Tibial nerve (tissue), 3 donors: ENCODE results near the gene TRIM67.

Experiments used
- POLR2A ChIP-seq, 2 donors: fragments of 450-650 bp; IDR thresholded peaks; one replicate each; pipeline ENCODE4 v1.6.1; 2017; ENCODE audit warnings: antibody characterized with exemption in 2 of 2, mild to moderate bottlenecking in 2 of 2, moderate library complexity in 2 of 2
- TF ChIP-seq, protein P1 (sequence below), 5 experiments: fragments of 200-600 bp in 3 of 5; fragments of 450-650 bp in 2 of 5; sonication (generic) in 3 of 5; IDR thresholded peaks; one replicate each; pipeline ENCODE4 v1.5.1; 2016 to 2019; ENCODE audit warnings: antibody characterized with exemption in 5 of 5, mild to moderate bottlenecking in 3 of 5, moderate library complexity in 2 of 5

DNA sequence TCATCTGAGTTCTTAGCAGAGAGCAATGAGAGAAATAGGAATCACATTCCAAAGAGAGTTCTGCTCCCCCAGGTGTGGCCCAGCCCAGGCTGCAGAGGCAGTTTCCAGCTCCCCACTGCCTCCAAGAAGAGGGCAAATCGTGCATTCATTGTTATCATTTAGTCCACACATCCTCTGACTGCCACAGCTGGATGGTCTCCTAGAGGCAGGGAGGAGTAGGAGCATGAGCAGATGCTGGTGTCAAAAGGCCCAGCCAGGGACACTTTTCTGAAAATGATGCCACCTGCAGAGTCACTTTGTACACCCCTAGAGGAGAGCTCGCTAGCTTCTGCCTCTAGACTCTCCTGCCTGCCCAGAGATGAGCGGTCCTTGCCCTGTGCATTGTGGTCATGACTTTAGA lies 45.6 kb downstream of the TRIM67 start:
- TF ChIP-seq, protein P1, sequence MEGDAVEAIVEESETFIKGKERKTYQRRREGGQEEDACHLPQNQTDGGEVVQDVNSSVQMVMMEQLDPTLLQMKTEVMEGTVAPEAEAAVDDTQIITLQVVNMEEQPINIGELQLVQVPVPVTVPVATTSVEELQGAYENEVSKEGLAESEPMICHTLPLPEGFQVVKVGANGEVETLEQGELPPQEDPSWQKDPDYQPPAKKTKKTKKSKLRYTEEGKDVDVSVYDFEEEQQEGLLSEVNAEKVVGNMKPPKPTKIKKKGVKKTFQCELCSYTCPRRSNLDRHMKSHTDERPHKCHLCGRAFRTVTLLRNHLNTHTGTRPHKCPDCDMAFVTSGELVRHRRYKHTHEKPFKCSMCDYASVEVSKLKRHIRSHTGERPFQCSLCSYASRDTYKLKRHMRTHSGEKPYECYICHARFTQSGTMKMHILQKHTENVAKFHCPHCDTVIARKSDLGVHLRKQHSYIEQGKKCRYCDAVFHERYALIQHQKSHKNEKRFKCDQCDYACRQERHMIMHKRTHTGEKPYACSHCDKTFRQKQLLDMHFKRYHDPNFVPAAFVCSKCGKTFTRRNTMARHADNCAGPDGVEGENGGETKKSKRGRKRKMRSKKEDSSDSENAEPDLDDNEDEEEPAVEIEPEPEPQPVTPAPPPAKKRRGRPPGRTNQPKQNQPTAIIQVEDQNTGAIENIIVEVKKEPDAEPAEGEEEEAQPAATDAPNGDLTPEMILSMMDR (IDR thresholded peaks at IDR 0.05) = no peak
- no peak for TF ChIP-seq POLR2A (IDR thresholded peaks at IDR 0.05)
